ENCODE data around the gene TALDO1.
A peak's percentile ranks its signal among the peaks of the same experiment; 100 is the strongest.

Gene TALDO1

GRCh38 chr11:779955-780532 lies 32.8 kb downstream of the TALDO1 start:
- H3K4me3 ChIP-seq (ENCODE audit: low read depth, low read length): no peak overlapping the region

DNA sequence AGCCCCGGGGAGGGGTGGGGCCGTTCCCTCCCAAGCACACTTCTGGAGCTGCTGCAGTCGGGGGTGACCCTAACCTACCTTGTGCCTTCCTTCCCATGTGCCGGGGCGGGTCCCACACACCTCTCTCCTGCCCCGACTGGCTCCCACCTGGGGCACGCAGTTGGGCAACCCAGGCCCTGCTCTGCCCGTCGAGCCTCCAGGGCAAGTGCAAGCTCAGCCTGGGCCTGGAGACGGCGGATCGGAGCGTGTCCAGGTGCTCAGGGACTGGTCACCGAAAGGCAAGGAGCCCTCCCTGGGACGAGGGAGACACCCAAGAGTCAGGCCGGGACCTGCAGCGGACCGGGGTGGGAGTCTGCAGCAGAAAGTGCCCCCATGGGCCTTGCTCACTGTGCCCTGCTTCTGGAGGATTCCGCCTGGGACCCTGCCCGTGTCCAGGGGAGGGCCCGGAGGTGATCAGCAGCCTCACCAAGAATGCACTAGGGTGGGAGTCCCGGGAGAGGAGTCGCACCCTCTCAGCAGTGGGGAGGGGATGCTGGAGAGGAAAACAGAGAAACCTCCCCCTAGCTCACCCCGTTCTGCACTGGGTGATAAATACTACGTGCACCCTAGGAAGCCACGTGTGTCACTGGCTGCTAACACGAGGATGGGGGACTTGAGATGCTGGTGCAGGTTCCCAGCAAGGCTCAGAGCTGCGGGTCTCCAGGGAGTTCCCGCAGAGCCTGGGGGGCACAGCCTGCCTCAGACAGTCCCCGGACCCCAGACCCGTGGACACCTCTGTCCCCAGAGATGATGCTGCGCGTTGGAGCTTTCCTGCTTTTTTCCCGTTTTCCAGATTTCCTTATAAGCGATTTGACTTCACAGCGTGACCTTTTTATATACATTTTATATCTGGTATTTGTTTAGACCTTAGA lies 35.3 kb downstream of the TALDO1 start:
- no peak overlapping the region for H3K4me3 ChIP-seq (ENCODE audit: low read depth, low read length)
- TF ChIP-seq, protein P1, sequence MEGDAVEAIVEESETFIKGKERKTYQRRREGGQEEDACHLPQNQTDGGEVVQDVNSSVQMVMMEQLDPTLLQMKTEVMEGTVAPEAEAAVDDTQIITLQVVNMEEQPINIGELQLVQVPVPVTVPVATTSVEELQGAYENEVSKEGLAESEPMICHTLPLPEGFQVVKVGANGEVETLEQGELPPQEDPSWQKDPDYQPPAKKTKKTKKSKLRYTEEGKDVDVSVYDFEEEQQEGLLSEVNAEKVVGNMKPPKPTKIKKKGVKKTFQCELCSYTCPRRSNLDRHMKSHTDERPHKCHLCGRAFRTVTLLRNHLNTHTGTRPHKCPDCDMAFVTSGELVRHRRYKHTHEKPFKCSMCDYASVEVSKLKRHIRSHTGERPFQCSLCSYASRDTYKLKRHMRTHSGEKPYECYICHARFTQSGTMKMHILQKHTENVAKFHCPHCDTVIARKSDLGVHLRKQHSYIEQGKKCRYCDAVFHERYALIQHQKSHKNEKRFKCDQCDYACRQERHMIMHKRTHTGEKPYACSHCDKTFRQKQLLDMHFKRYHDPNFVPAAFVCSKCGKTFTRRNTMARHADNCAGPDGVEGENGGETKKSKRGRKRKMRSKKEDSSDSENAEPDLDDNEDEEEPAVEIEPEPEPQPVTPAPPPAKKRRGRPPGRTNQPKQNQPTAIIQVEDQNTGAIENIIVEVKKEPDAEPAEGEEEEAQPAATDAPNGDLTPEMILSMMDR (IDR thresholded peaks at IDR 0.05; ENCODE audit: low read depth, low read length, missing control alignments): no peak
- no peak for DNase-seq (ENCODE audit: low read depth)
- in situ Hi-C loops (cut with HindIII; ENCODE audit: low sequenced_read_pairs): no loop called here

More at GRCh38 chr11:779955-780532, 32.8 kb downstream of the TALDO1 start:
- in situ Hi-C loops (cut with HindIII; ENCODE audit: low sequenced_read_pairs): no loop called here
- no peak for DNase-seq (ENCODE audit: low read depth)
- TF ChIP-seq, protein P1 (IDR thresholded peaks at IDR 0.05; ENCODE audit: low read depth, low read length, missing control alignments): no peak

GRCh38 chr11:783581-784015 lies 36.3 kb downstream of the TALDO1 start:
- no peak overlapping the region for H3K4me3 ChIP-seq (ENCODE audit: low read depth, low read length)
- in situ Hi-C loops (cut with HindIII; ENCODE audit: low sequenced_read_pairs): no loop called here
- TF ChIP-seq, protein P1 (IDR thresholded peaks at IDR 0.05; ENCODE audit: low read depth, low read length, missing control alignments): peak; percentile 93
- peak; percentile 60 for DNase-seq (ENCODE audit: low read depth)

GRCh38 chr11:786235-787083 lies 39.2 kb downstream of the TALDO1 start:
- TF ChIP-seq, protein P1 (IDR thresholded peaks at IDR 0.05; ENCODE audit: low read depth, low read length, missing control alignments): no peak
- no peak overlapping the region for H3K4me3 ChIP-seq (ENCODE audit: low read depth, low read length)
- DNase-seq (ENCODE audit: low read depth): no peak
- in situ Hi-C loops (cut with HindIII; ENCODE audit: low sequenced_read_pairs): no loop called here

- no peak overlapping the region for H3K4me3 ChIP-seq (ENCODE audit: low read depth, low read length)
- in situ Hi-C loops (cut with HindIII; ENCODE audit: low sequenced_read_pairs): no loop called here
- TF ChIP-seq, protein P1 (IDR thresholded peaks at IDR 0.05; ENCODE audit: low read depth, low read length, missing control alignments): no peak
- no peak for DNase-seq (ENCODE audit: low read depth)
Measured at GRCh38 chr11:787084-787675, 39.9 kb downstream of the TALDO1 start.

Measured in astrocyte of the cerebellum (primary cell).